A172 (cell line): ENCODE measurements around the gene ZSWIM6. TPM values are rescaled to one million over a fixed set of nuclear protein-coding genes. Genes with fewer than 3 reads are reported as not detected.

Experiments used
- DNase-seq: peaks from one replicate; pipeline ENCODE4 v3.0.0-alpha.2; 2015; ENCODE audit warnings: low spot score
- total RNA-seq: library from RNA; depleted of rRNA; stranded (reverse); fragments of >200 nt; shearing (Covaris generic); gene quantifications from 2 replicates; pipeline ENCODE4 v1.2.3, GENCODE V29; 2014

The ZSWIM6 gene
- total RNA-seq, 1 experiment from 2014 or later, result 5.9 TPM

DNA sequence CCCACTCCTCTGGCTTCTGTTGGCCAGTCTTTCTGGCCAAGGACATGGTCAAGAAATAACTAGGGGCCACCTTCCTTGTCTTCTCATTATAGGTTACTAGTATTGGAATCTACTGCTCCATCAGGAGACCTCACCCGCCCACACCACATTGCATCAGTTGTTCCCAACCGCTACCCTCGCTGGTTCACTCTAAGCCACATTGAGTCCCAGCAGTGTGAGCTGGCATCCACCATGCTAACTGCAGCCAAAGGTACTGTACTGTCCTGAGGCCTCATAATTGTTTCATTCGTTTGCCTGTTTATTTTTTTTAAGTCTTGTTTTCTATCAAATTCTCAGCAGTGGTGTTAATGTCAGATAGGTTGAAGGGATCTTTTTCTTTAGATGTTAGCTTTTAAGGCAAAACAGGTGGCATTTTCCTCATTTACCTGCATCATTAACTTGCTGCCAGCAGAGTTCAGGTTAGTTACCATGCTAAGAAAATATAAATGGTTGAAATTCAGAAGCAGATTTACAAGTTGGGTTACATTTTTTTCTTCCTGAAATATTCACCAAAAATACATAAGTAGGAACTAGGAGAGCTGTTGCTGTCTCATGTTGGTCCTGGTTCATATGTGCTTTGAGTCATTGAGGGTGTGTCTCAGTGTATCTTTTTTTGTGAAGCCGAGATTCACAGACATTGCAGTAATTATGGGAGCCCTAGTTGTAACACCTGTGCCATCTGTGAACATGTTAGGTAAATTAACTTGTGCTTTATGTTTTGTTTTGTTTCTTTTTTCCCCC, 206.9 kb downstream of the ZSWIM6 start:
- no peak for DNase-seq

DNA sequence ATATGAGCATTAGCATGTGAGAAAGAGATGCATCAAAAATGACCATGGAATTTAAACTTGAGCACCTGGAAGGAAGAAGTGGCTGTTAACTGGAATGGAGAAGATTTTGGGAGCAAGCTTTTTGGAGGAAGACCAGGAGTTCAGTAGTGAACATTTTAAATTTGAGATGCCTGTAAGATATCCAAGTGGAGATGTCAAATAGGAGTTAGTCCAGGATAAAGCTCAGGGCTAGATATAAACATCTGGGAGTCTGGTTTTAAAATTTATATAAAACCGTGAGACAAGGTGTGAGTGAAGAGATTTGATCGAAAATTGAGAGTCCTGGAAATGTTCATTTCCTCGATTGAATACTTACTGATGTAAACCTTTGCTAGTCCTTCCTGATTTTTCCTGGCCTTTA, 217.5 kb downstream of the ZSWIM6 start:
- DNase-seq, result no peak

DNA sequence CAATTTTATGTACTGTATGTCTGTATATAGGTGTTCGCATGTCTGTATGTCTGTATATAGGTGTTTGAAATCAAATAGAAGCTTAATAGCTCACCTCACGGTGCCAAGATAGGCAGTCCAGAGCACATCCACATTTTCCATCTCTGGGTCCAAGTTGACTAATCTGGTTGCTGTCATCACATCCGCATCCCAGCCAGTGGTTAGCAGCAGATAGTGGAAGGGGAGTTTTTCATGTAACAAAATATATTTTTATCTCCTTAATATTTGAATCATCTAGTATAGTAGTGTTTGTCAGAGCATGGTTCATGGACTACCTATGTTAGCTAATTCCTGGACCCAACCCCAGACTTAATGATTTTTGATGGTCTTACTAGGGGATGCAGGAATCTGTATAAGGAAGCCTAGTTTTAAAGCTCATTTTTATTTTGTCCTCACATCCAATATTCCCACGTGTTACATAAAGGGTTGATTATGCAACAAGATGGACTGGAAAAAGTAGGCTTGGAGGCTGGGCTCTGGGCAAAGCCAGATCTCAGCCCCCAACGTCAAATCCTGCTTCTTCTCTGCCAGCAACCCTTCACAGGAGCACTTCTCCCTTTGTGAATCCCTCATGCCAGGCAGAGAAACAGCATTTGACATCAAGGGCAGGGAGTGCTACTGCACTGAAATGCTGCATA, 219.7 kb downstream of the ZSWIM6 start:
- no peak for DNase-seq

DNA sequence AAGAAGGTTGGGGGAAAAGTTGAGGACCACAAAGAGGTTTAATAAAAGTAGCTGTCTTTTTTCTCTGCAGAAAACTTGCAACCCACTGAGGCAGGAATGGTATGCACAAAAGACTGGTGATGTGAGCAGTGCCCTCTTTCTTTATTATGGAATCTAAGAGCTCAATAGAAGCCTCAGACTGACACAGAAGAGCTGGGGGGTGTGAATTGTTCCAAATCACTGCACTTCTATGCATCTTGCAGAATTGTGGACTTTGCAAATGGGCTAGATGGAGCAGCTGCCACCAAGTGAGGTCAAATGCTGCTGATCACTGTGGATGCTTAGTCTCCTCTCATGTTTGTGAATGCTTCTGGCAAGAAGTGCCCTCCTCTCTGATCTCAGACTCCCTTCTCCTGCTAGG, 227.1 kb downstream of the ZSWIM6 start:
- DNase-seq, result no peak

DNA sequence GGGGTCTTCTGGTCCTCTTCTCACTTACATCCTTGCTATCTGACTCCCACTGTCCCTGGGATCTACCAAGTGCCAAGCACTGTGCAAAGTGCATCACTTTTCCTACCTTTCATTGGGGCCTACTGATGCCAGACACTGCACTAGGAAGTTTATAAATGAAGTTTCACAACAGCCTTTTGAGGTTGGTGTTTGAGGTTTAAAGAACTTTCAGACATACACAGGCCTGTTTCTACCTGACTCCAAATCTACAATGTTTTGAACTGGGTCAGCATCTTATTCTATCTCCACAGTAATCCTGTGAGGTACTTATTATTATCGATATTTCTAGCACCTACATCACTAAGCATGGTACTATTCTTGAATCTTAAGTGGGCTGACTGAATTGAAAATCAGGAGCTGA, 227.7 kb downstream of the ZSWIM6 start:
- DNase-seq, result no peak

DNA sequence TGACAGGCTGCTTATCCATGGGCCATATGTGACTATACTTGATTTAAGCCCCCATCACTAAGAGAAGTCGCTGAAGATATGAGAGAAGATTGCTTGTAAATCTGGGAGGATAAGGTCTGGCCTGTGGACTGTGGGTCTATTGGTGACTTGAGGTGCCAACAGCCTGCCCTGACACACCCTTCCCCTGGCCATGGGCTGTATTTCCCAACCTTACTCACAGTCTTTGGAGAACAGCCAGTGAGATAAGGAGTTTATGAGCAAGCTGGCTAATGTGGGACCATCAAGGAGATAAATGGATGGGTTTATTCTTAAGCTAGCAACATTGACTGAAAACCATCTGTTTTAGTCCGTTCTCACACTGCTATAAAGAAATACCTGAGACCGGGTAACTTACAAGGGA, 231.3 kb downstream of the ZSWIM6 start:
- DNase-seq, result peak; percentile 86

DNA sequence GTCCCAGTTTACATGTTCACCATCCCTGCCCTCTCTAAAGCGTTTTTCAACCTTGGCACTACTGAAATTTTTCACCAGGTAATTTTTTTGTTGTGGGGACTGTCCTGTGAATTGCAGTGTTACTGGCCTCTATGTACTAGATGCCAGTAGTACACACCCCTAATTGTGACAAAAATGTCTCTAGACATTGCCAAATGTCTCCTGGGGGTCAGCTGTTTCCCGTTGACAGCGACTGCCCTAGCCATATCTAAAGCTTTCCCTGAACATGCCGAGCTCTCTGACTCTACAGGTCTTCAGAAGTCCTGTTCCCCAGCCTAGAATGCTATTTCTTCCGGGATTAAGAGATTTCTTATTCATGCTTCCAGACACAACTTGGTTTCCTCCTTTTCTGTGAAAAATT, 235.3 kb downstream of the ZSWIM6 start:
- no peak for DNase-seq

DNA sequence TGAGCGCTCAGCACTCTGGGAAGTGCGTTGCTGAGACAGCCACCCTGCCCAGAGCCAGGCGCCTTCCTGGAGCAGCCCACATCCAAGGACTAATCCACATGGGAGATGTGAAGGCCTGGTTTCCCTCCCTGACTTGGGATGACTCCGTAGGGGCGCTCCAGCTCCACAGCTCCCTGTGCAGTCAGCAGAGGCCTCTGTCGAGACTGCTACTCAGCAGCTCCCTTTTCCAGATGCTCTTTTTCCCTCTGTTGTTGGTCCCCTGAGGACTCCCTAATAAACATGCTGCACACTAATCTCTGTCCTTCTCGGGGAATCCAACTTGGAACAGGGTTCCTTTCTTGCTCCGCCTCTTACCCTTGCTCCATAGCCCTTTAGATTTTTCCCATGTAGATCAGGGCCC, 237.3 kb downstream of the ZSWIM6 start:
- DNase-seq, result no peak

DNA sequence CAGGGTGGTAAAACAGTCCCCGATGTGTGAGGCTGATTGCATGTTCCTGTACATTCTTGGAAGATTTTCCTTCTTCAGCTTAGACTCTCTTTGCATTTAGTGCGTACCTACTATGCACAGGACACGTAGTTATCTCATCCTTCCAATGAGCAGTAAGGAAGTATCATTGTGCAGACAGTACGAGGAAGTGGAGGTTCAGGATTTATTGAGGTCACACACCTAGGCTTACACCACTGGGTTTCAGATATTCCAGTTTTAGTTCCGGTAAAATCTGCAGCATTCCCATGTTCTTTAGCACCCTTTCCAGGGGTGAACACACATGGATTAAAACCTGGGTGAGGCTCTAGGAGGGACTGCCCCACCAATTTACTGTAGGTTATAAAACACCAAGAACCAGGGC, 238.7 kb downstream of the ZSWIM6 start:
- no peak for DNase-seq

DNA sequence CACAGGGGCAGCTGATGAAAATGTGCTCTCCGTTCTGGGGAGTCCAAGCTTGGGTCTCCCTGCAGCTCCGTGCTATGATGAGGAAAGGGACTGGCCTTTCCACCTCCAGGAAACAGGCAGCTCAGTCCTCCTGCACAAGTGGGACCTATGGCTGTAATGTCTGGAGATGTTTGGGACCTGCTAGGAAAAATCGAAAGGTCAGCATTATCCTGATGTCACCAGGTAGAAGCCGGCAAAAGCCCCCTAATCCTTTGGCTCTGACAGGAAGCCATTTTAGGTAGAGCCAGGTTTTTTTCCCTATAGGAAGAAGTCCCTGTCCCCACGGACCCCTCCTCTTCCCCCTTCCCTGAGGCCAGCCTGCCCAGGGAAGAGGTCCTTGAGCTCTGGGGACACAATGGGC, 240.9 kb downstream of the ZSWIM6 start:
- no peak for DNase-seq

DNA sequence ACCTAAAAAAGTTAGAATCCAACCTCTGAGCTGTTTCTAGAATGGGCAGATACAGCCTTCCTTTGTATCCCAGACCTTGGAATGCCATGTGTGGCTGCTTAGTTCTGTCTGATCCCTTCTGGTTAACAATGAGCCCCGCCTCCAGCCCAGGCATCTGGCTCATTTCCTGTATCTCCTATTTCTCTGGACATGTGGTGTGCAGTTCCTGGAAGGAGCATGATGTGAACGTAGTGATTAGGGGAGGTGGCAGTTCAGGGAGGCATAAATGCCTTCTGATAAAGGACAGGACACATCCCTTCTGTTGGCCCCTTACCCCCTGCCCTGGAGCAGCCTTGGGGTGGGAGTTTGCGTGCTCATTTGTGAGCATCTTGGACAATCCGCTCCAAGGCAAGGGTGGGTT, 243.0 kb downstream of the ZSWIM6 start:
- peak; percentile 86 for DNase-seq

DNA sequence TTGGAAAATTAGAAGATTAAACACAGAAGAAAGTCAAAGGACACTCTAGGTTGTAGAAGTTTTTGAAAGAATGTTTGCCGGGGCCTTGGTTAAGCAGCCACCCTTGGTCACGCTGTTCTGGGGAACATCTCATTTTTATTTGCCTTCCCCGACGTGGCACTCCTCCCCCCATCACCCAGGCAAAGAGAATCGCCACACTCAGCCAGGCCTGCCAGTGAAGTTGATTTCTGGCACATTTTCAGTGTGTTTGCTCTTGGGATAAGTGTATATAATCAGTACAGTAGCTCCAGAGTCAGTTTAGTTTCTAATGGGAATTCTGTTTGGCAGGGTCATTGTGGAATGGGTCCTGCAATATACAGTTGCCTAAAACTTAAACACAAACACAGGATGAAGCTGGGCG, 243.5 kb downstream of the ZSWIM6 start:
- no peak for DNase-seq

DNA sequence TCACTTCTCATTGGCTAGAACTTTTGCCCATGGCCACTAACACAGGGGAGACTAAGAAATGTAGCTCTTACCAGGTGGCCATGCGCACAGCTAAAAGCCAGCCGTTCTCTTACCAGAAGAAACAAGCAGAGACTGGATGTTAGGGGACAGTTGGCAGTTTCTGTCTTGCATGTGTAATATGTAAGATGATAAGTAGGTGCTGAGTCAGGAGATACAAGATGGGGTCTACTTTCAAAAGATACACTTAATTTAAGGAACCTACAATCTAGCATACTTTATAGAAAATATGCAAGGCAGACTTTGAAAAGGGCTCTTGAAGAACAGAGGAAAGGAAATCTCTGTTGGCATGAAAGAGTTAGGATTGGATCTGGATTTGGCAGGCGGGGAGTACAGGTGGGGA, 244.5 kb downstream of the ZSWIM6 start:
- no peak for DNase-seq

DNA sequence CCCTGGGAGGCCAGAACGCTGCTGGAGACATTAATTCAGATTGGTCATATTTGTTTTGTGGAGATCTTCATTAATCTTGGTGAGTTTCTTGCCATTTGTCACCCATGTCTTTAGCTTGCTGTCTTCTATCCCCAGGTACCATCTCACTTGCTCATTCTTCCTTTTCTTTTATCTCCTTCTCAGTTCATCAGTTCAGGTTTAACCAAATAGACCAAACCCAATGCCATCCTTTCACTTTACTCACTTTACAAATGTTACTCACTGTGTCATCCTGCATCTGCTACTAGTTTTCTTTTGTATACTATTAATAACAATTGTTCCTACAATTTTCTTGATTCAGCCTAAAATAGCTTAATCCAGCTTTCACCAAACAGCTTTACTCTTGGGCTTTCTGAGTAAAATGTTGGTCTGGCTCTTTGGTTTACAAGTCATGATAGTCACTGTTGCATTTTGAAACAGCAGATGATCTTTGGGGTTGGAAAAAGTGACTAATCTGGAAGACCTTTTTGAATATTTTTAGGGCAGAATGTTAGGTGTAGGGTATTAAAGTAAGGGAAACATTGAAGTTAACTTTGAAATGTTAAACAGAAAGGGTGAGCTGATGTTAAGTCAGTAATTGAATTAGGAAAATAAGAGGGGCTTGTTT, 246.9 kb downstream of the ZSWIM6 start:
- DNase-seq, result no peak

DNA sequence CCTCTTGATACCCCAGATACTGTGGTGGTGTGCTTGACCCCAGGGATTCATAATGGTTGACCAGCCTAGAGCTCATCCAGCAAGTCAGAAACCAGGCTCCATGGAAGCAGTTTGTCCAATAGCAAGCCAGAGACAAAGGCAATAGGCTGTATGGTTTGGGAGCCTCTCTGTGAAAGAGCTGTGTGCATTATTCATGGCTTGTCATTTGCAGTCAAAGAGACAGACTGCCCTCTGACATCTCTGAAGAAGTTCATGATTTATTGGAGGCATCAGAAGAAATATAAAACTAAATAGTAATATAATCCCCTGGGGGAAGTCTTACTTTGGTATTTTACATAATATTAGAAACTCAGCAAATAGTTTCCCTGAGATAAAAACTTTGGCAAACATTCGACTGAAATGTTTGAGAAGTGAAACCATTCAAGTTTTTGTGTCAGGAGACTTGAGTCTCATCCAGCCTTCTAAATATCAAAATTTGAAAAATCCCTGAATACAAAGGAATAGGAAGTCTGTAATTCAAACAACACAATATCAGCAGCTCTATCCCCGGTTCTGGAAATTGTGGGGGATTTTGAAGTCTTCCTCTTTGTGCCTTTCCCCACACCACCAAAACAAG, 250.3 kb downstream of the ZSWIM6 start:
- DNase-seq, result no peak

DNA sequence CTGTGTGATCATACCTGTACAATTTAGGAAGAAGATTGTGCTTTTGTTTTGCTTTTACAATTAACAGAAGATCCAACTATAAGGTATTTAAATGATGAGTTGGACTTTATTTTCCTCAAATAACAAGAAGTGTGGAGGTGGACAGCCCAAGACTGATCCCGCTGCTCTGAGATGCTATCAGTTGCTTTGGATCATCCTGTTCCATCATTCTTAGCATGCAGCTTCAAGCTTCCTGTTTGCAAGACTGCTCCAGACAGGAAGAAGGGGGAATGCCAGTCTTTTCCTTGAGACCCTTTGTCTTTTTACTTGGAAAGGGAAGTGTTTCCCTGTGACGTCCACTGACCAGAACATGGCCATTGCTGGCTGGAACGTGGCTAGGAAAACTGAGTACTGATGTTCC, 250.8 kb downstream of the ZSWIM6 start:
- no peak for DNase-seq

DNA sequence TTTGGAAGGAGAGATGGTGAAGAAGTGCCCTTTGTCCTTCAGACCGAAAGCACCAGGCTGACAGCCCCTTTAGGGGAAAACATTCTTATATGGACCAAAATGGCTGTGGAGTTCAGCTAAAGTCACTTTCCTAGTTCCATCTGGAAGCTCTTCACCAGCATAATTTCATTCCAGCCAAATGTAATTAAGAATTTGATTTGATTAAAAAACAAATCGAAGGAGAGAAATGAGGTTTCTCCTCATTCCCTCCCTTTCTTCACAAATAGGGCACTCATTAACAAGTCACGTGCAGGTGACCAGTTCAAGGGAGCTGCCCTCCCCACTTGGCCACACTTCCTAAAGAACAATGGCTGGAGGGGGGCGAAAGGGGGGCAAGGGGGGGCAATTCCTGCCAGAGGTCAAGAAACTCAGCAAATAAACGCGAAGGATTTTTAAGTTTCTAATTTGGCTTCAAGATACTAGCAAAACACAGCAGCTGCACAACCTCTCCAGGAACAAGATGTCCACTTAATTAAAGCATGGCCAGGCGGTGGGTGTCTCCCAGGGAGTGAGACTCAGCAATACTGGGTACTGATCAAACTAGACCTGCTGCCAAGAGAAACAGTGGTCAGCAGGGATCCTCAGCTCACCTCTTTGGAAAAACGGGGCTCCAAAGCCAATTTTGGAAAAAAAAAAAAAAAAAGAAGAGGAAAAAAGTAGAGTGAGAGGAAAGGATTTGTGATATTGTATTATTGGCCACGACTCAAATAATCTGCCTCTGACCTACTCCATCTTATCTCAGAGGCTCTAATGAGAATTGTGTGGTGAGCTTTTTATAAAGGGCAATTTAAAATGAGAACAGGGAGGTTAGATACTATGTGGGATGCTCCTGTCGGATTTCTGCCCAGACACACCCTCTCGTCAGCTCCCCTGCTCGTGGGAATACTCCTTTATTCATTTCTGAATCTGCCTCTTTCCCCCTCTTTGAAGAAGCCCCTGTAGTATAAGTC, 254.3 kb downstream of the ZSWIM6 start:
- DNase-seq, result no peak

DNA sequence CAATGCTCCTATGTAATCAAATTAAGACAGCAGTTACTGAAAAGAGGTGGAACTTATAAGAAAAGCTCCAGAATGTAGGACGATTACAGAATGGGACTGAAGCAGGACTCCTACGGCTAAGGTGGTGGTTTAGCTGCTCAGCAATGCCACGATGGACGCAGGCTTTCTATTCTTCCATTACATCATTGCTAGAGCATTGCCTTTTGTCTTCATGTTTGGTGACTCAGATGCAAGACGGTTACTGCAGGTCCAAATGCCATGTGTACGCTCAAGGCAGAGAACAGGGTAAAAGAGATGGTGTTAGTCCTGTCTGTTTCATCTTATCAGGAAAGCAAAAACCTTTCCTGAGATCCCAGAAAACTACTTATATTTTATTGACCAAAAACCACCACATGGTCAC, 255.1 kb downstream of the ZSWIM6 start:
- no peak for DNase-seq

DNA sequence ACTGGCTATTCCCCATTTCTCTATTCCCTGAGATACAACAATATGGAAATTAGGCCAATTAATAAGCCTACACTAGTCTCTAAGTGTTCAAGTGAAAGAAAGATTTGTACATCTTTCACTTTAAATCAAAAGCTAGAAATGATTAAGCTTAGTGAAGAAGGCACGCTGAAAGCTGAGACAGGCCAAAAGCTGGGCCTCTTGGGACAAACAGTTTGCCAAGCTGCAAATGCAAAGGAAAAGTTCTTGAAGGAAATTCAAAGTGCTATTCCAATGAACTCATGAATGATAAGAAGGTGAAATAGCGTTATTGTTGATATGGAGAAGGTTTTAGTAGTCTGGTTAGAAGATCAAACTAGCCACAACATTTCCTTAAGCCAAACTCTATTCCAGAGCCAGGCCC, 256.2 kb downstream of the ZSWIM6 start:
- no peak for DNase-seq

DNA sequence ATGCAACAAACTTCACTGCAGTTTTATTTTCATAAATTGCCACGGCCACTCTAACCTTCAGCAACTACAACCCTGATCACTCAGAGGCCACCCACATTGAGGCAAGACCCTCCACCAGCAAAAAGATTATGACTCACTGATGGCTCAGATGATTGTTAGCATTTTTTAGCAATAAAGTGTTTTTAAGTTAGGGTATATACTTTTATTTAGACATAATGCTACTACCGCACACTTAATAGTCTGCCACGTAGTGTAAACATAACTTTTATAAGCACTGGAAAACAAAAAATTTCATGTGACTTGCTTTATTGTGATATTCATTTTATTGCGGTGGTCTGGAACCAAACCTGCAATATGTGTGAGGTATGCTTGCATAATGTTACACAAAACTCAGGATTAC, 257.9 kb downstream of the ZSWIM6 start:
- DNase-seq, result no peak

DNA sequence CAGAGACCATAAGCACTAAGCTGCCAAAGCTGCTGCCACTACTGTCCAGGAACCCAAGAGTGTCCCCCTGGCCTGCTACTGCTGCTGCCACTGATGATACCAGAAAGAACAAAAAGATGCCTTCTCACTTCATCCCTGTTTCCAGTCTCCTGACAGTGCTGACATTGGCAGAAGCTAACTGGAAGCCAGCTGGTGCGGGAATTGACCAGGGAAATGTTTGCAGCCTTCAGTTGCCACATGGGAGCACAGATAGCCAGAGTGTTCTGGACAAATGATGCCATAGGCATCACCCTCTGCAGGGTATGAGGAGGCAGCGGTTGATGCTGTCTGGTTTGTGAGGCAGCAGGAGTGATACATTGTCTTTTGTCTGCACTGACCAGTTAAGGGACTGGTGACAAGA, 258.4 kb downstream of the ZSWIM6 start:
- DNase-seq, result no peak
